ENCODE data around the gene TIMP4.

Gene TIMP4

GRCh38 chr3:12185172-12185710, 26.5 kb upstream of the TIMP4 start:
- DNase-seq (ENCODE audit: low spot score): no peak

GRCh38 chr3:12184541-12184940, 25.8 kb upstream of the TIMP4 start:
- DNase-seq (ENCODE audit: low spot score): no peak

GRCh38 chr3:12182687-12183441, 24.2 kb upstream of the TIMP4 start:
- DNase-seq (ENCODE audit: low spot score): no peak

GRCh38 chr3:12181806-12182205, 23.1 kb upstream of the TIMP4 start:
- no peak for DNase-seq (ENCODE audit: low spot score)

- no peak for DNase-seq (ENCODE audit: low spot score)
These were observed 22.6 kb upstream of the TIMP4 start for GRCh38 chr3:12181301-12181700.

GRCh38 chr3:12180631-12181030, 21.9 kb upstream of the TIMP4 start:
- no peak for DNase-seq (ENCODE audit: low spot score)

GRCh38 chr3:12180218-12180617, 21.5 kb upstream of the TIMP4 start:
- no peak for DNase-seq (ENCODE audit: low spot score)

- DNase-seq (ENCODE audit: low spot score): no peak
These were observed 20.7 kb upstream of the TIMP4 start for GRCh38 chr3:12179441-12179840.

- DNase-seq (ENCODE audit: low spot score): no peak
These were observed 19.5 kb upstream of the TIMP4 start for GRCh38 chr3:12178091-12178820.

- DNase-seq (ENCODE audit: low spot score): no peak
These were observed 18.4 kb upstream of the TIMP4 start for GRCh38 chr3:12177126-12177525.

GRCh38 chr3:12175844-12176453, 17.2 kb upstream of the TIMP4 start:
- peak; percentile 39 for DNase-seq (ENCODE audit: low spot score)

- DNase-seq (ENCODE audit: low spot score): no peak
These were observed 16.5 kb upstream of the TIMP4 start for GRCh38 chr3:12175137-12175593.

- DNase-seq (ENCODE audit: low spot score): no peak
These were observed 11.5 kb upstream of the TIMP4 start for GRCh38 chr3:12170207-12170606.

GRCh38 chr3:12165909-12166308, 7.2 kb upstream of the TIMP4 start:
- no peak for DNase-seq (ENCODE audit: low spot score)

- no peak for DNase-seq (ENCODE audit: low spot score)
These were observed 502 bp upstream of the TIMP4 start for GRCh38 chr3:12159227-12159601.

GRCh38 chr3:12157026-12157425, 1.7 kb downstream of the TIMP4 start:
- DNase-seq (ENCODE audit: low spot score): no peak

GRCh38 chr3:12155828-12156227, 2.9 kb downstream of the TIMP4 start:
- peak; percentile 68 for DNase-seq (ENCODE audit: low spot score)

GRCh38 chr3:12155264-12155663, 3.4 kb downstream of the TIMP4 start:
- no peak for DNase-seq (ENCODE audit: low spot score)

GRCh38 chr3:12154151-12154550, 4.6 kb downstream of the TIMP4 start:
- no peak for DNase-seq (ENCODE audit: low spot score)

GRCh38 chr3:12150112-12150511, 8.6 kb downstream of the TIMP4 start:
- no peak for DNase-seq (ENCODE audit: low spot score)

- no peak for DNase-seq (ENCODE audit: low spot score)
These were observed 9.7 kb downstream of the TIMP4 start for GRCh38 chr3:12149029-12149428.

GRCh38 chr3:12148183-12148940, 10.3 kb downstream of the TIMP4 start:
- DNase-seq (ENCODE audit: low spot score): no peak
